GM19372 (cell line): ENCODE measurements around the gene MET.

Experiments
- ATAC-seq: cut with Tn5 transposase; IDR thresholded peaks from one replicate; pipeline ENCODE4 v1.9.1; 2021; ENCODE audit warnings: mild to moderate bottlenecking, low read depth, moderate library complexity; ENCODE audit not compliant: unreplicated experiment

Gene MET

DNA sequence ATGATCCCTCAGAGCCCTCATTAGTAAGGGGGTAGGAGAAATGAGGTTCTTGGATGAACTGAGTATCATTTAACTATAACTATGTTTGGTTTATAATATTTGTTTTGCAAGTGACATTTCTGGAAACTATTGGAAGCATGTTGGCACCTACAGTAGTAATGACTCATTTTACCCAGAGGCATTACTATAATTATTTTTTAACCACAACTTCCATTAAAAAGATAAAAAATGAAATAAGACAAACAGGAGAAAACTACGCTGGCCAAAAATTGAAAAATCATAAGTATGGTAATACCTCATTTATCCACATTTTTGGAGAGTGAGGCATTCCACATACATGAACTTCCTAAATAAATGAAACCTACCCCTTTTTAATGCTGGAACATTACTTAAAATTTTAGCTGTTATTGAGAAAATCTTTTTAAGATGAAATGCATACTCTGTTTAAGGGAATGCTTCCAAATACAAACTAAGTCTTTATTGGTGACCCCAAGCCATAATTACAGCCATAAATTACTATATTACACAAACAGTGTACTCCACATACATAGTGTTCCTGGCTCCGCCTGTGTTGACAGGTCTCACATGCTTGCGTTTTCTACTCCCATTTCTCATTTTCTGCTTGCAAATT lies 105.8 kb downstream of the MET start:
- no peak for ATAC-seq

DNA sequence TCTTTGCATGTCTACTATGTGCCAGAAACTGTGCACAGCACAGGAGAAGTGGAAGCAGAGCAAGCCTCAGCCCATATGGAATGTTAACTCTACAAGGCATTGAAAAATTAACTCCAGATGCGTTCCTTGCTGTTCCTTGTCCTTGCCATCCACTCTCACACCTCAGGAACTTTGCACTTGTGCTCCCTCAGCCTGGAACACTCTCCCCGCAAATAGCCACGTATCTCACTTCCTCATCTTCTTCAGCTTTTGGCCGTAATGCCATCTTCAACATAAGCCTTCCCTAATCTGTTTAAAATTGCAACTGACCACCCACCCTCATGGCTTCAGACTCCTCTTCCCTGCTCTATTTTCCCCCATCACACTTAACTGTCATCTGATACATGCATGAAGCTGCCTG lies 107.2 kb downstream of the MET start:
- no peak for ATAC-seq

DNA sequence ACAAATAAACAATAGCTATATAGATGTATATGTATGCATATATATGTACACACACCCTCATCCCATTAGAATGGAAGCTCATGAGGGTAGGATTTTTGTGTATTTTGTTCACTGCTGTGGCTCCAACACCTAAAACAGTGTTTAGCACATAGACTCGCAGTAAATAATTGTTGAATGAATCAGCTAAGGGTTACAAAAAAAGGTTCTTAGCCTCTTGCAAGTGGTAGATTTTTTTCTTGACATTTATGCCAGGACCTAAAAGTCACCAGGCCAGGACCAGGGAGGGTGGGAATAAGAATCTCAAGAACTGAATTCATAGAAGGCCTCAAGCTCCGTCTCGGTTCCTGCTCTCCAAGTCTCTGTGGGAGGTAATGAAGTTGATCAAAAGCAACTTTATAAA lies 107.9 kb downstream of the MET start:
- ATAC-seq: no peak

DNA sequence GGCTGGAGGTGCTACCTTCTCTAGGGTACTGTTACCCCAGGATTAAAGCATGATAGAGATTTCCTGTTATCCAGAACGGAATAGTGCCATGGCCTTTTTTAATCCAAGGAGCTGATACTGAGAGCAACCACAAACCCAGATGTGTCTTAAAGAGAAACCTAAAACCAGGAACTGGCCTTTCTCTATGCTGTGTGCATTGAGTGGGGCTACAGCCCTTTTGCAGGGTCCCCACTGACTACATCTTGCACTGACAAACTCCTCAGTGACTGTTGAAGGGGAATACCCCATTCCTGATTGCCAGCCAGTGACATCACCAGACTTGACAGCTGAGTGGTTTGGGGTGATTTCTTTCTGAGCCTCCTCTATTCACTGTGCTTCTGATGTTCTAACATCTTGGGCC lies 108.5 kb downstream of the MET start:
- no peak for ATAC-seq

DNA sequence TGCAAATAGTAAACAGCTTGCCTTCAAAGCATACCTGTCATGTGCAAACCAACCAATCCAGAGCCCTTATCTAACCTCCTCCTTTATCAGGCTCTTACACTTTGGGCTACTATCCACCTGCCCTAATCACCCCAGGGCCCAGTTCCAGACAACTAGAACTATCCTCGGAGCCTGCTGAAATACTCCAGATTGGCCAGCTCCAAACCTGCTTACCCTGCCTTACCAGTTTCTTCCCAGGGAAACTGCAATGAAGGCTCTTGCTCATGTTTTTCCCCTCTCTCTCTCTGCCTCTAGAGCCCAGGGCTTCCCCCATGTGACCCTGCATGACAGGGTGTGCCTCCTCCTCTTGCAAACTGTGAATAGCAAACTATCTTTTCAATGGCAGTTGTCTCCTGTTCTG lies 109.0 kb downstream of the MET start:
- no peak for ATAC-seq

DNA sequence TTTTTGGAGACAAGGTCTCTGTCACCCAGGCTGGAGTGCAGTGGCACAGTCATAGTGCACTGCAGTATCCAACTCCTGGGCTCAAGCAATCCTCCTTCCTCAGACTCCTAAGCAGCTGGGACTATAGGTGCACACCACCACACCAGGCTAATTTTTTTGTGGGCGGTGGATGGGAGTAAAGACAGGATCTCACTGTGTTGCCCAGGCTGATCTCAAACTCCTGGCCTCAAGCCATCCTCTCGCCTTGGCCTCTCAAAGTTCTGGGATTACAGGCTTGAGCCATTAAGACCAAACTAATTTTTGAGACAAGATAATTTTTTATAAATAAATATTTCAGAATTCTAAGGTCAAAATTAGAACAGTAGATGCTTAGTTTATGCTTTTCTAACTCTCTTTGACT lies 109.6 kb downstream of the MET start:
- no peak for ATAC-seq

DNA sequence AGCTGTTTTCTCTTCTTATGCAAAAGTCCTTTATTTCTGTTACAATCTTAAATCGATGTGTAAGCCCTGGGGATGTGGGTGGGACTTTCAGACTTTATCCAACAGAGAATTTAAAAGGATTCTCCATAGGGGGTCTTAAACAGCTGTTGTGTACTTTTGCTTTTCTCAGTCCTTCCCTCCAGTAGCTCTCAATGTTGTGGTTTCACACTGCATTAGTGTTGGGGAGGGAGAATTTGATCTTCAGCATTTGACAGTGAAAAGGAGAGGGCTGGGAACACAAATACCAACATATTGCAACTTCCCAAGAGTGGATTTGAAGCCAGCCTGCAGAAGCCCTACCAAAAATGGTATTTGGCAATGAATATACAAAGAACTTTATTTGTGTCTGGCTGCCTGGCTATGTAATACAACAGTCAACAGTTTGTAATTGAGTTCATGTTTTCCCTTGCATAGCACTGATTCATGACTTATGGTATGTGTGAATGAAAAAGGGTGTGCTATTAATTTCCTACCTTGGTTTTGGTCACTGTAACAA lies 110.2 kb downstream of the MET start:
- ATAC-seq: no peak

DNA sequence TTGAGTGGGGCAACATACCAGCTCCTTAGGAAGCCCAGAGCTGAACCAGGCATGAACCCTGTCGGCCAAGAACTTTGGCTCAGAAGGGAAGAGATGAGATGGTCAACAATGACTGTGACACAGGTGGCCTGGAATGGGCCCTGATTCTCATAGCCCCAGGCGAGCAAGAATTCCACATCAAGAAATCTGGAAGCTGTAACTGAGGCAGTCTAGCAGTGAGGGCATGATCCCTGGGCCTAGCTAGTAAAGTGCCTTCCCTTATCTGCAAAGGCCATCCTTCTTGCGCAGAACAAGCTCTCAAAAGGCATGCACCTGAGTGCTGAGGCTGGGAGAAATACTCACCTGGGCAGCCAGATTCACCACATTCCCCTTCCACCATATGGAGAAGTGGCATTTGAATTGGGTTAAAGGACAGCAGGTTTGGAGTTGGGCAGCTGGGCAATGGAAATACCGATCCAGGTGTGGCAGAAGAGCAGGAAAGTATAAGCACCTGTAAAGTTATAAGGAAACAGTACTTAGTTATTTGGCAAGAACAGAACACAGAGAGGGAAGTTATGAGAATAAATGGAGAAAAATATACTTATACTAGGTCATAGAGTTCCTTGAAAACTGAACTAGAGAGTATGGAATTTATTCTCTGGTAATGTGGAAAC lies 111.8 kb downstream of the MET start:
- no peak for ATAC-seq

DNA sequence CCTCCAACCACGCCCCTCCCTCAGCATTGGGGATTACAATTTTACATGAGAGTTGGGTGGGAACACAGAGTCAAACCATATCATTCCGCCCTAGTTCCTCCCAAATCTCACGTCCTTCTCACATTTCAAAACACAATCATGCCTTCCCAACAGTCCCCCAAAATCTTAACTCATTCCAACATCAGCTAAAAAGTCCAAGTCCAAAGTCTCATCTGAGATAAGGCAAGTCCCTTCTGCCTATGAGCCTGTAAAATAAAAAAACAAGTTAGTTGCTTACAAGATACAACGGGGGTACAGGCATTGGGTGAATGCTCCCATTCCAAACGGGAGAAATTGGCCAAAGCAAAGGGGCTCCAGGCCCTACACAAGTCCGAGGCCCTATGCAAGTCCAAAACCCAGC lies 112.7 kb downstream of the MET start:
- ATAC-seq: no peak

DNA sequence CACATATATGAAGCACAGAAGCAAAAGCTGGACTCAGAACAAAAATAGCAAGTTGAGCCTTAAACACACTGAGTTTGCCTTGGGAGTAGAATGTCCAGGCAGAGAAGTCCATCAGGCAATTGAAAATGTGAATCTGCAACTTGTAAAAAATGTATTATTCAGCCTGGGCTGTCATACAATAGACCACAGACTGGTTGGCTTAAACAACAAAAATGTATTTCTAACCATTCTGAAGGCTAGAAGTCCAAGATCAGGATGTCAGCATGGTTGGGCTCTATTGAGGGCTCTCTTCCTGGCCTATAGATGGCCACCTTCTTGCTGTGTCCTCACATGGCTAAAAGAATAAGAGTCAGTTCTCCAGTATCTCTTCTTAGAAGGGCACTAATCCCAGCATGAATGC lies 113.8 kb downstream of the MET start:
- no peak for ATAC-seq

DNA sequence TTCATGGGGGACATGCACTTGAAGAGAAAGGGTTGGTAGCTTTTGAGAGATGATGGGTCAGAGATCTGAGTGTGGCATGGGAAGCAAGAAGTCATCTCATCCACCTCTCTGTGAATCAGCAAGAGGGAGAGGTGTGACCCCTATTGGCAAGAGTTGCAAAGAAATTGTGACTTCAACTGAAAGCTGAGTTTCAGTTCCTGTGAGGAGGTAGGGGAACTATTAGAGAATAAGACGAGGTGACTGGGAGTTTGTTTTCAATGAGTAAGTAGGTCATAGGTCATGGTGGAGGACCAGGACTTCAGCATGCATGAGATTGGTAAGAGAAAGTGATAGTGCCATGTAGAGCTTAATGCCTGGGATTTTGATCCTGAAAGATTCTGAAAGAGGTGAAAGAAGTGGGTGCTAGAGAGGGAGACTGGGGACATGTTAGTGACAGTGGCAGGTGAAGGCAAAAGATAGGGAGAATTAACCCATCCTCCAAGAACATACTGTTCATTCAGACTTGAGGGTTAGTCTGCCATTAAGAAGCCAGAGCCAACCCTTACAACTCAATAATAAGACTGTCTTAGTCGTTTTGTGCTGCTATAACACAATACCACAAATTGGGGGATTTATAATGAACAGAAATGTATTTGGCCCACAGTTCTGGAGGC lies 114.9 kb downstream of the MET start:
- ATAC-seq: peak; percentile 97

DNA sequence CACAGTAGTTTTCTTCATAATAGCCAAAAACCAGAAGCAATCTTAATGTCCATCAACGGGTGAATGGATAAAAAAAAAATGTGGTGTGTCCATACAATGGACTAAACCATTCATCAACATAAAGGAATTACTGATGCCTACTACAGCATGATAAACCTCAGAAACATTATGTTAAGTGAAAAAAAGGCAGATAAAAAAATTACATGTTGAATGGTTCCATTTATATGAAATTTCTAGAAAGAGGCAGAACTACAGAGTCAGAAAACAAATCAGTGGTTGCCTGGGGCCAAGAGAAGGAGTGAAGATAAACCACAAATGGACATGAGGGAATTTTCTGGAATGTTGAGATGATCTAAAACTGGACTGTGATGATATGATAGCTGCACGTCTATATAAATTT lies 115.9 kb downstream of the MET start:
- no peak for ATAC-seq

DNA sequence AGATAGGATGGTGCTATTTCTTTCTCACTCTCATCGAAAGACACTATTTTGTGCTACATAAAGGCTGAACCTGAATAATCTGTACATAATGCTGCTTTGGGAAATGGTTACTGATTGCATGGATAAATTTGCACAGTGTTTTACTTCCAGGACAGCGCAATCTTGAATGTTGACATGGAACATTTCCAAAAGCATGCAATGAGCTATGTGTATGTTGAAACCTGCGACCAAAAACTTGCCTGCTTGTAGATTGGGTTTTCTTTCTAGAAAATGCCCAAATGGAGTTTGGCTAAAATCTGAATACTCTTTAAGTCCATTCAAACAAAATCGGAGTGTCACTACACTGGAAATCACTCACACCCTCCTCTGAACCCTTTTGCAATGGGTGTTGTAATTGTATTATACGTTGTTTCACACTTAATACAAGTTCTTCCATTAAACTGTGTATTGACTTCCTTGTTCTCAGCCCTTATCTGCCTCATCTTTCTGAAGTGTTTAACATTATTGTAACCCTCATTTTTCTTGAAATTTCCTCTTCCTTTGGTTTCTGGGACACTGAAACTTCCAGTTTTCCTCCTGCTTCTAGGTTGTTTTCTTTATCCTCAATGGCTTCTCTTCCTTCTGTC lies 116.7 kb downstream of the MET start:
- no peak for ATAC-seq

DNA sequence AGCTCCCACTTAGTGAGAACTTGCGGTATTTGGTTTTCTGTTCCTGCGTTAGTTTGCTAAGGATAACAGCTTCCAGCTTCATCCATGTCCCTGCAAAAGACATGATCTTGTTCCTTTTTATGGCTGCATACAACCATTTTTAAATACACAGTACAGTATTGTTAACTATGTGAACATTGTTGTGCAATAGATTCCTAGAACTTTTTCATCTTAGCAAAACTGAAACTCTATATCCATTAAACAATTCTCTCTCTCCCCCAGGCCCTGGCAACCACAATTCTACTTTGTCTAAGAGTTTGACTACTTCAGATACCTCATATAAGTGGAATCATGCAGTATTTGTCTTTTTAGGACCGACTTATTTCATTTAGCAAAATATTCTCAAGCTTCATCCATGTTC lies 118.0 kb downstream of the MET start:
- ATAC-seq: no peak

DNA sequence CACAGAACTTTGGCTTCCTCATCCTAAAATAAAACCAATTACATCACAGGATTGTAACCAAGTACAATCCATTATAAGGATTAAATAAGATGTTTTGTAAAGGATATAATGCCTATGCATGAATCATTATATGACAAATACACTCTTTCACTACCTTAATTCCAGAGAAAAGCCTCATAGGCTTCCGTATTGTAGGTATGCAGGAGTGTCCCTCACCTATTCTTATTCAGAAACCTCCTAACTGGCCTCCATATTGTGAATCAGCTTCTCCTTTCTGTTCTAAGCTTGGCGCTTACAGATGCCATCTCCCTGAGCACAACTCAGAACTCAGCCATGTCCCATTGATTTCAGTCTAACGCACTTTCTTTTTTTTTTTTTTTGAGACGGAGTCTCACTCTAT lies 120.8 kb downstream of the MET start:
- ATAC-seq: no peak

DNA sequence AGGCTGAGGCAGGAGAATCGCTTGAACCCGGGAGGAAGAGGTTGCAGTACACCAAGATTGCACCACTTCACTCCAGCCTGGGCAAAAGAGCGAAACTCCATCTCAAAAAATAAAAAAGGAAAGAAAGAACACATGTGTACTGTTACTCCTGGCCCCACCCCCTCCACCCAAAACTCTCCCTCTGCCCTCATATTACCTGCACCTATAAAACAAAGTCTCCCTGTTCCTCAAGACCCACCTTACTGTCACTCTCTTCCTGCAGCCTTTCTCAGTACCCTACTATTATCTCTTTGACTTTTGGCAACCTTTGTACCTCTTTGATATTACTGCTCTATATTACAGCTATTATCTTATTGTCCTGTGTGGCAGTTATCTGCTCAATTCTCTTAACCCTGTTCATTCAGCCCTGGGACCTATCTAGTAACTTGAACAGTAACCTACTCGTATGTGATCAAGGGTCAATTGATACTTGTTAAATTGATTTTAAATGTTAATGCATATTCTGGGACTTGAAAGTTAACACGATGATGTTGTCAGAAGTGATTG lies 121.9 kb downstream of the MET start:
- ATAC-seq: no peak

DNA sequence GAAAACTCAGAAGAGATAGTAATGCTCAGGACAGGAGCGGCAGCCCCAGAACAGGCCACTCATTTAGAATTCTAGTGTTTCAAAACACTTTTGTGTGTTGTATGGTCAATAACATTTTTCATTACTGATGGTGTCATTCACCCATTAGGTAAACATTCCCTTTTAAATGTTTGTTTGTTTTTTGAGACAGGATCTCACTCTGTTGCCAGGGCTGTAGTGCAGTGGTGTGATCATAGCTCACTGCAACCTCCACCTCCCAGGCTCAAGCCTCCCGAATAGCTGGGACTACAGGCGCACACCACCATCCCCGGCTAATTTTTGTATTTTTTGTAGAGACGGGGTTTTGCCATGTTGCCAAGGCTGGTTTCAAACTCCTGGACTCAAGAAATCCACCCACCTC lies 124.5 kb downstream of the MET start:
- no peak for ATAC-seq

DNA sequence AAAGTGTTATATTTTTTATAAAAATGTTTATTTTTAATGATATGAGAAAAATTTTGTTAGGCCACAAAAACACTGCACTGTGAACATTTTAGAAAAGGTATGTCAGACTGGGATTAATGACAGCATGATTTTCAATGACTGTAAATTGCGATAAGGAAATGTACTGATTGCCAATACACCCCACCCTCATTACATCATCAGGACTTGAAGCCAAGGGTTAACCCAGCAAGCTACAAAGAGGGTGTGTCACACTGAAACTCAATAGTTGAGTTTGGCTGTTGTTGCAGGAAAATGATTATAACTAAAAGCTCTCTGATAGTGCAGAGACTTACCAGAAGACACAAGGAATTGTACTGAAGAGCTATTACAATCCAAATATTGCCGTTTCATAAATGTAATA lies 125.6 kb downstream of the MET start:
- ATAC-seq: no peak

DNA sequence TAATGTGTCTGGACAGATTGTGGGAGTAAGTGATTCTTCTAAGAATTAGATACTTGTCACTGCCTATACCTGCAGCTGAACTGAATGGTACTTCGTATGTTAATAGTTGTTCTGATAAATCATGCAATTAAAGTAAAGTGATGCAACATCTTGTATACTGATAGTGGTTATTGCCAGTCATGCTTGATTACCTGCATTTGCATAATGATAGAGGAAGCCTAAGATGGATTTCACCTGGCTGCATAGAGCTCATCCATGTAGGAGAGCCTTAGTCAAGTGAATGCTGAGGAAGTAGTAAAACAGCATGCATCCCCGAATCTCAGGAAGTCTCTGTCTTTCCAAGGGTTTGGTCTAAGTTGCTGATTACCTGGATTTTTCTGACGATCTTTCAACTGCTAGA lies 126.2 kb downstream of the MET start:
- ATAC-seq: no peak

DNA sequence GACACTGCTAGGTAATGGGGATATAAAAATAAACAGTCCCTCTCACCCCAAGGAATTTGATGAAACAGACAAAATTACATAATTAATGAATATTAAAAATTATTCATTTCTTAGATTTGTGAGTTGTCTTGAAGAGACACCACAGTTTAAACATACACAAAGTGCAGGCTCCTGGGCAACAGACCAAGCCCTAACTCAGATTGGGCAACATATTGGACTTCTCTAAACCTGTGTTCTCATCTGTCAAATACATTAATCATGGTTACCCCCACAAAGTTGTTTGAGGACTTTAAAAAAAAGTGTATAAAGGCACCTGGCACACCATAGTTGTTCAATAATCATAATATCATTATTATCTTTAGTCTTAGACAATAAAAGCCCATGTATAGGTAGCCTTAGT lies 127.9 kb downstream of the MET start:
- no peak for ATAC-seq

DNA sequence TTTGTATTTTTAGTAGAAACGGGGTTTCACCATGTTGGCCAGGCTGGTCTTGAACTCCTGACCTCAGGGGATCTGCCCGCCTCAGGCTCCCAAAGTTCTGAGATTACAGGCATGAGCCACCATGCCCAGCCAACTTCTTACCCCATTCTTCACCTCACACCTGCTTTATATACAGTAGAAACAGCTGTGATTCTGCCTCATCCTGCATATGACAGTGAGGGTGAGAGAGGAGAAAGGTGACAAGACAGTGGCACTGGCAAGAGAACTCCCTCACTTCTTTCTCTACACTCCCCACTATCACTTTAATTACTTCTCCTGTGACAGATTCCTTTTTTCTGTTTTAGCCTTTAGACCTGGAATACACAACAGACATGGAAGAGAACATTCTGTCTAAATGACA lies 128.6 kb downstream of the MET start:
- no peak for ATAC-seq
